GM08714 (cell line): ENCODE data around the gene TUBA1A.
"Not testable (repeated sequence)": the region's sequence is repeated elsewhere in the genome, so short reads cannot be mapped to it uniquely, and the experiment has no call there.

Source experiments
- H3K4me3 ChIP-seq: fragments of 200-500 bp; sonication (Bioruptor generic); 2 replicates; pipeline ENCODE4 v1.5.1; 2014; ENCODE audit warnings: mild to moderate bottlenecking, low read length, inconsistent platforms
- ZNF274 ChIP-seq: IDR thresholded peaks from 2 replicates; pipeline ENCODE4 v1.6.1; 2012; ENCODE audit warnings: mild to moderate bottlenecking, low read depth, low read length

The TUBA1A gene

DNA sequence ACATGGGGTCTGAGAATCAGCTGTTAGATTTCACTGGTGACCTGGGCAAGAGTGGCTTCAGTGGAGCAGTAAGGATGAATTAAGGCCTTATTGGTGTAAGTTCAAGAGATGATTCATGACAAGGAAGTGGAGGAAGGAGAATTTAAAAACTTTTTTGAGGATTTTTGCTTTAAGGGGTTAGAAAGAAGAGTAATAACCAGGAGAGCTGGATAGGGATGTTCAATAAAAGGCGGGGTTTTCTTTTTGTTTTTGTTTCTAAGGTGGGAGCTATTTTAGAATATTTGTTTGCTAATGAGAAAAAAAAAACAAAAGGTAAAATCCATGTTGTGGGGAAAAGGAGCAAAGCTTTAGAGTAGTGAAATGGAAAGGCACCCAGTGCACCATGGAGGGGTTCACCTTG is 42.5 kb downstream of the TUBA1A start:
- TF ChIP-seq ZNF274: no peak

DNA sequence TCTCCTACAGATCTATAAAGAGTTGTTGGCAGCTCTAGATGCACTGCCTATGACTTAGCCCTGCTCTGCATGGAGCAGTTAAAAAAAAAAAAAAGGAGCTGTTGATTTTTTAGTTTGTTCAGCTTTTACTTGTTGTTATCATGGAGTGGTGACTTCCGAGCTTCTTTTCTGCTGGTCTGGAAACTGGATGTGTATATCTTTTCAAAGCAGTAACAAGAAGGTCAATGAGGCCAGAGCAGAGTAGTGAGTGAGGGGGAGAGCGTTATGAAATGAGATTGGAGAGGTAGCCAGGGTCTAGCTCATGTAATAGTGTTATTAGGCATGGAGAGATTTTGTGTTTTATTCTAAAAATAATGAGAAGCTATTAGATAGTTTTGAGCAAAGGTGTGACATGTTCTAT is 44.5 kb downstream of the TUBA1A start:
- no peak overlapping the region for H3K4me3 ChIP-seq
- no peak for TF ChIP-seq ZNF274

More for the DNA sequence above, 42.5 kb downstream of the TUBA1A start:
- no peak overlapping the region for H3K4me3 ChIP-seq

DNA sequence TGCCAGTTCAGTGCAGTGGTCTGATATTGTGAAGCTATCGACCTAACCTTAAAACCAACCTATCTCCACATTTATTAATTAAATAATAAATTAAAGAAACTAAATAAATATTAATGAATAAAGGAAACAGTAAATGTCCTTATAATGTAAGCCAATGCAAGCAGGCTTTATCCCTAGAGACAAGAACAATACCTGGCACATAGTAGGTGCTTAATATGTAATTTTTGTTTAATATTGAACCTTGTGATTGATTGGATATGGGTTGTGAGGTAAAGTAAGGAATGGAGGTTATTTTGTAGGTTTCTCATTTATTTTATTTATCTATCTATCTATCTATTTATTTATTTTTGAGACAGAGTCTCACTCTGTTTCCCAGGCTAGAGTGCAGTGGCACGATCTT is 49.9 kb downstream of the TUBA1A start:
- no peak overlapping the region for H3K4me3 ChIP-seq

DNA sequence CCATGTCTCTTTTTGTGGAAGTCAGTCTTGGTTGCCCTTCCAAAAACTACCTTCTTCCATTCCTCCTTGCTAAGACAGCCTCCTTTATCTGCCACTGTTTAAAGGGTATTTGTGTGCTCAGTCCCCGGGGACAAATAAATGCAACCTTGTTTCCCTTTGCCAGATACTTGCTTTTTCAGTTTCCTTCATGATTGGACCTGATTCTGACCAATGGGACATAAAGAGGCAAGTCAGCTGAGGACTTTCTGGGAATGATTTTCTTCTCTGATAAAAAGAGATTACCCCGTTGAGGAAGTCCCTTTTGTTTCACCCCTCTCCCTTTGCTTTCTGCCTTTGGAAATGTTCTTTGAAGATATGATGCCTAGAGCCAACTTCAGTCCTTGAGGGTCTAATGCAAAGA is 50.3 kb downstream of the TUBA1A start:
- no peak for TF ChIP-seq ZNF274

More for the DNA sequence above, 49.9 kb downstream of the TUBA1A start:
- TF ChIP-seq ZNF274: no peak

DNA sequence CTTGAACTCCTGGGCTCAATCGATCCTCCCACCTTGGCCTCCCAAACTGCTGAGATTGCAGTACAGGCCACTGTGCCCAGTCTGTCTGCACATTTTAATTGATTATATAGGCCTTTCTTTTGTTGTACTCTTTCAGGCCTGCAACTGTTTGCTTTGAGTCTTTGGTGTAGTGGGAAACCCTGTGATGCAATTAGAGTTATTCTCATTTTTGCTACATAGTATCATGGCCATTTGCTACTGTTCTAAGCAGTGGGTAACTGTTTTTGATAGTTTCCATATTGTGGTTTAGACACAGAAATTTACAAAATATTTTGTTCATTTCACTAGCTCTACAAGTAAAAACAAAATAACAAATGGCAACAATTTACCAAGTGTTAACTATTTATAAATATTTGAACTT is 51.4 kb downstream of the TUBA1A start:
- H3K4me3 ChIP-seq: no peak overlapping the region
- no peak for TF ChIP-seq ZNF274

More for the DNA sequence above, 50.3 kb downstream of the TUBA1A start:
- H3K4me3 ChIP-seq: no peak overlapping the region

DNA sequence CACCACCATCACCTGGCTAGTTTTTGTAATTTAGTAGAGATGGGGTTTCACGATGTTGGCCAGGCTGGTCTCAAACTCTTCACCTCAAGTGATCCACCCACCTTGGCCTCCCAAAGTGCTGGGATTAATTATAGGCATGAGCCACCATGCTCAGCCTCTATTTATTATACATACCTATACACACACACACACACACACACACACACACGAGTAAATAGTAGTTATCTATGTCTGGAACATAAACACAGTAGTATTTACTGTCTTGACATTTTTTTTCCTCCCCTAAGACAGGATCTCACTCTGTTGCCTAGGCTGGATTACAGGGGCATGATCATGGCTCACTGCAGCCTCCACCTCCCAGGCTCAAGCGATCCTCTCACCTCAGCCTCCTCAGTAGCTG is 51.9 kb downstream of the TUBA1A start:
- not testable (repeated sequence) for H3K4me3 ChIP-seq
